BLaER1 (cell line): ENCODE measurements around the gene FBXO42.

Experiments used
- H3K27ac ChIP-seq: shearing (Covaris generic); formaldehyde crosslinking; 2 replicates; pipeline ENCODE4 v1.8.1; 2022
- H3K27me3 ChIP-seq: shearing (Covaris generic); formaldehyde crosslinking; 2 replicates; pipeline ENCODE4 v1.8.1; 2022
- H3K36me3 ChIP-seq: shearing (Covaris generic); formaldehyde crosslinking; 2 replicates; pipeline ENCODE4 v1.8.1; 2022
- H3K4me1 ChIP-seq: shearing (Covaris generic); formaldehyde crosslinking; 2 replicates; pipeline ENCODE4 v1.8.1; 2022
- H3K4me2 ChIP-seq: shearing (Covaris generic); formaldehyde crosslinking; 2 replicates; pipeline ENCODE4 v1.8.1; 2022
- H3K4me3 ChIP-seq: shearing (Covaris generic); formaldehyde crosslinking; 2 replicates; pipeline ENCODE4 v1.8.1; 2022
- H3K9ac ChIP-seq: shearing (Covaris generic); formaldehyde crosslinking; 2 replicates; pipeline ENCODE4 v1.8.1; 2022
- H3K9me3 ChIP-seq: shearing (Covaris generic); formaldehyde crosslinking; 2 replicates; pipeline ENCODE4 v1.8.1; 2022
- H4K20me1 ChIP-seq: shearing (Covaris generic); formaldehyde crosslinking; 2 replicates; pipeline ENCODE4 v1.8.1; 2022
- Cebpa-rat ChIP-seq: shearing (Covaris generic); IDR thresholded peaks from 2 replicates; pipeline ENCODE4 v1.8.1; 2022

FBXO42 gene

DNA sequence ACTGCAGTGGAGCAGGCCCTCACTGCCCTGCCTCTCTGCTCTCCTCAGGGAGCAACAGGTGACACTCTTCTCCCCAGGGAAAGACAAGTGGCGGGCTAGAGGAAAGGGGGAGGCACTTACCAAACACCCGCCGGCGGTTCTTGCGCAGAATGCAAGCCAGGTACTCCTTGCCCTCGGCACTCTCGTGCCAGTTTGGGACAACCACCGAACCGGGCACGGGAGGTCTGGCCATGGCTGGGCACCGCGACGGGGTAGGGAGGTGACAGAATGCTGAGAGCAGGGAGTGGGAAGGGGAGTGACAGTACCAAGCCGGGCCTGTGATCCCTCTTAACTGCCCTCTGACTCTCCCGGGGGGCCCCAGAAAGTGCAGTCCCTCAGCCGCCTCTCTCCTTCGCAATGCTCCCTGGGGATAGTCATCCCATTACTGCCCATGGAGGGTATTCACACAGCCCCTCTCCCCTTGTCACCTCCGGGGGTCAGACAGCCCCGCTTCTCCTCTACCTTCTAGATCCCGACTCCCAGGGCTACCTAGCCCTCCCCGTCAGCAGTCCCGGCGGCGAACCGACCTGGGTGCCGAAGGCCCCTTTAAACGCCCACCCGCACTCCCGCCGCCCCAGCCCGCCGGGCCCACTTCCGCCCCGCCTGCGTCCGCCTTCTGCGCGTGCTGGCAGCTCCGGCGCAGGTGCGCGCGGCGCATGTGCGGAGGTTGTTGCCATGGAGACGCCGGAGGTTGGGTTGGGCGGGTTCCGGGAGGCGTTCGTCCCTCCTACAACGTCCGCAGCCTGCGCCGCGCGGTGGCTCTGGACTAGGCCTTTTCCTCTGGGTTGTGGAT is 115.6 kb downstream of the FBXO42 start, which contains the start of gene CPLANE2:
CPLANE2 (minus strand) TSS at position 673 of the 832 bp plus-strand sequence; CDS start at position 232, 441 bp downstream.
- H3K4me1 ChIP-seq = peaks cover 20% of the 10 kb centered on the region
- peaks cover 8% of the 10 kb centered on the region; the same call in 1 of the 2 replicates for H3K36me3 ChIP-seq
- no peaks in the 10 kb centered on the region for H3K27me3 ChIP-seq
- no peaks in the 10 kb centered on the region for H4K20me1 ChIP-seq
- peak within 1 kb of the TSS; percentile 77 for H3K9ac ChIP-seq
- H3K9me3 ChIP-seq = no peaks in the 10 kb centered on the region
- H3K27ac ChIP-seq = peak within 1 kb of the TSS; percentile 76
- peak within 1 kb of the TSS; percentile 96 for H3K4me2 ChIP-seq
- no peak for TF ChIP-seq Cebpa-rat
- peak within 1 kb of the TSS; percentile 77 for H3K4me3 ChIP-seq

DNA sequence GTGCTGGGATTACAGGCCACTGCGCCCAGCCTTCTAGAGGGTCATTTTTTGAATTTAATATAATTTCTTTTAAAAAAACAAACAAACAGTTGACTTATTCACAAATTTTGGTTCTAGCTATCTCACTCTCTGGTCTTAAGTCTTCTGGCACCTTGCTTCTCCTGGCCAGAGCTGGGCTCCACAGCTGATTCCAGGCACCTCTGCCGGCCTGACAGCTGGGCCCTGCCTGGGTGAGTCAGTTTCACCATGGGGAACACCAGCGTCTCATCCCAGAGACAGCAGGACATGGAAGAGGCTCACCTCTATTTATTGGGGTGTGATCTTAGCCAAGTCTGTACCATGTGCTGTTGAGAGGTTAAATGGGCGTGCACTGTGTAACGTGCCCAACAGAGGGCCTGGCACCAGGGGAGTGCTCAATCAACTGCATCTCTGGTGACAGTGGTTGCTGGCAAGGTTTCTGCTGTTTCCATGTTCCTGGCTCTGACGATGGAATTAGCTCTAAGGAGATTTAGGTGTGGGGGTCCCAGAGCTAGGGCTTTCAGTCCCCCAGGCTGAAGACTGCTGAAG is 116.3 kb downstream of the FBXO42 start:
- H3K27ac ChIP-seq = 0 out of 2 replicates have a peak overlapping the region, but pooled peaks have one; percentile 38
- no peaks in the 10 kb centered on the region for H4K20me1 ChIP-seq
- peak overlapping the region; percentile 77 for H3K4me3 ChIP-seq
- H3K4me2 ChIP-seq = peak overlapping the region; percentile 96
- no peaks in the 10 kb centered on the region for H3K9me3 ChIP-seq
- H3K4me1 ChIP-seq = peaks cover 20% of the 10 kb centered on the region
- peaks cover 12% of the 10 kb centered on the region; the same call in 1 of the 2 replicates for H3K36me3 ChIP-seq
- no peaks in the 10 kb centered on the region for H3K27me3 ChIP-seq
- peak overlapping the region; percentile 77 for H3K9ac ChIP-seq
- no peak for TF ChIP-seq Cebpa-rat

DNA sequence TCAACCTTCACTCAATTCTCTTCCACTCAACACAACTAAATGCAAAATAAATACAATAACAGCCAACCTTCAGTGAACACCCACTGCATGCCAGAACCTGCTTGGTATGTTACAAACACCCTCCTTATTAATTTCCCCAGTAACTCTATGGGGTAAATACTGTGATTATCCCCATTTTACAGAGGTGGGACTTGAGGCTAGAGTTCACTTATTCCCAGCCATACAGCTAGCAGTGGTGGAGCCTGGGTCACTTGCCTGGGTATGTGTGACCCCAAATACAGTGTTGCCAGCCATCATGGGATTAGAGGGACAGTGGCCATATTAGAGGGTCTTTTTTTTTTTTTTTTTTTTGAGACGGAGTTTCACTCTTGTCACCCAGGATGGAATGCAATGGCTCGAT is 116.9 kb downstream of the FBXO42 start:
- Histone ChIP-seq H3K9me3 (no peaks in the 10 kb centered on the region), H3K4me3 (no peak overlapping the region), H3K27me3 (no peaks in the 10 kb centered on the region), H3K9ac (no peak overlapping the region), H3K27ac (no peak overlapping the region), H4K20me1 (no peaks in the 10 kb centered on the region), H3K36me3 (peaks cover 12% of the 10 kb centered on the region; the same call in 1 of the 2 replicates), H3K4me2 (peak overlapping the region; percentile 96), H3K4me1 (peaks cover 27% of the 10 kb centered on the region)
- no peak for TF ChIP-seq Cebpa-rat

DNA sequence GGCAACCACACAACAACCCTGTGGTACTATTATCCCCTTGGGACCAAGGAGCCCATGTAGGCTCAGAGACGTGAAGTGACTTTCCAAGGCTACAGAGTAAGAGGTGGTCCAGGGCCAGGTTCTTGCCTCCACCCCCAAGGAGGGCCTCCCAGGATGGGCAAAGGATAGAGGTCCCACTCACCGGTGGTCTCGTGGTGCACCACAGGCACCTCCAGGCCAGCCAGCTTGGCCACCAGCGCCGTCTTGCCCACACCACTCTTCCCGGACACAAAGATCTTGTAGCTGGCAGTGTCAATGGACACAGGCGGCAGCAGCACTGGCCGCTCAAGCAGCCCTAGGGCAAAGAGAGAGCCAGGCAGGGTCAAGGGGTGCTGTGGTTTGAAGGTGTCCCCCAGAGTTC is 118.8 kb downstream of the FBXO42 start:
- no peaks in the 10 kb centered on the region for H3K9me3 ChIP-seq
- TF ChIP-seq Cebpa-rat = no peak
- no peaks in the 10 kb centered on the region for H4K20me1 ChIP-seq
- no peak overlapping the region for H3K9ac ChIP-seq
- no peak overlapping the region for H3K4me2 ChIP-seq
- H3K4me3 ChIP-seq = no peak overlapping the region
- peaks cover 46% of the 10 kb centered on the region for H3K4me1 ChIP-seq
- H3K27ac ChIP-seq = no peak overlapping the region
- H3K27me3 ChIP-seq = no peaks in the 10 kb centered on the region
- H3K36me3 ChIP-seq = peaks cover 12% of the 10 kb centered on the region; the same call in 1 of the 2 replicates

DNA sequence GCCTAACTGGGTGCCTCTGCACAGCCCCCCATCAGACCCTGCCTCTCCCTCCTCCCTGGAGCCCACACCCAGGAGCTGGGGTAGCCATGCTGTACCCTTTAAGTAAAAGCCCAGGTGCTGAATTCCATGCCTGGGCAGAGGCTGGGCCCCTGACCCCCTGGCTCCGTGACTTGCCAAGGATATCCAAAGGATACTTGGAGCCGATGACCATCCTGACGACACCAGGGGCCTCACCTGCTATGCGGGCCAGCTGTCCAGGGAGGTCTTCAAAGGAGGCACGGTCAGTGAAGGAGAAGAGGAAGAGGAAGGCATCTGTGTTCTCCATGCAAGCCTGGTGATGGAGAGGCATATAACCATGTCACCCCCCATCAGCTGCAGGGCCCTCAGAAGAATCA is 120.0 kb downstream of the FBXO42 start:
- no peak for TF ChIP-seq Cebpa-rat
- H3K4me1 ChIP-seq = peaks cover 41% of the 10 kb centered on the region
- H3K36me3 ChIP-seq = peaks cover 18% of the 10 kb centered on the region; the same call in 1 of the 2 replicates
- no peak overlapping the region for H3K27ac ChIP-seq
- H3K9ac ChIP-seq = no peak overlapping the region
- peaks cover 6% of the 10 kb centered on the region for H3K9me3 ChIP-seq
- H3K27me3 ChIP-seq = no peaks in the 10 kb centered on the region
- no peak overlapping the region for H3K4me3 ChIP-seq
- no peaks in the 10 kb centered on the region for H4K20me1 ChIP-seq
- H3K4me2 ChIP-seq = no peak overlapping the region

DNA sequence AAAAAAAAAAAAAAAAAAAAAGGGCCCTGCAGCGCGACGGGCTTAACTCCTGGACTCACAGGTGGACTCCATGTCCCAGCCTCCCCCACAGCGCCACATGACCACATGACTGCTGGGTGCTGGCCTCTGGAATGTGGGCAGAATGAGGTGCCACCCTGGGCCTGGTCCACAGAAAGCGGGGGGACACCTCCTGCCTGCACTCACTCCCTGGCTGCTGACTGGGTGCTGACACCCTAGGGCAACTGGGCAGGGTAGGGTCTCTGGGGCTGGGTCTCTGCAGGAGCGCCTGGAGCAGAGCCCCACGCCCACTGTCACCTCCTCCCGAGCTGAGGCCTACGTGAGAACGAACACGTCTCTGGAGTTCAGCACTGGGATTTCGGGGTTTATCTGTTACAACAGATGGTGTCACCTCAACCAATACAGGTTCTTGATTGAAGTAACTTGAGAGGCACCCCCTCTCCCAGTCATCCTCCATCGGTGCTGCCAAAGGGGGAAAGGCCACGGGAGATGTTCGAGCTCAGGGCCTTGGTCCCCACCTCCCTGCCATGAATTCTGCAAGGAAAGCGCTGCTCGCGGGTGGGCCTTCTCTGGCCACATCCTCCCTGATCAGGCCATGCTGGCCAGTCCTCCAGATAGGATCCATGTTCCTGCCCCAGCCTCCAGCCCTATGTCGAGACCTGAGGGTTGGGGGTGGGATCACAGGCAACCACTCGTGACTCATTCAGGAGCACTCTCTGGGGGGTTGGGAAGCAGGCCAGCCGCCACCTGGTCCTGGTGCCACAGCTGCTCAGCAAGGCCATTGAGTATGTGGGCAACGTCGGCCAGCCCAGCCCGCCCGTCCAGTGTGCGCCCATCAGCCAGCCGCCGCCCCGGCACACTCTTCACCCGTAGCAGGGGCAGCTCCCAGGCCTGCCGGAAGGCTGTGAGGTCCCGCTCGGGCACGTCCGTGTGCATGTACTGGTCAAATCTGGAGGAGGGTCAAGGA is 120.7 kb downstream of the FBXO42 start:
- H3K27ac ChIP-seq = no peak overlapping the region
- H3K27me3 ChIP-seq = no peaks in the 10 kb centered on the region
- H3K36me3 ChIP-seq = peaks cover 24% of the 10 kb centered on the region; the same call in 1 of the 2 replicates
- no peaks in the 10 kb centered on the region for H4K20me1 ChIP-seq
- peaks cover 40% of the 10 kb centered on the region for H3K4me1 ChIP-seq
- H3K9ac ChIP-seq = no peak overlapping the region
- no peak overlapping the region for H3K4me2 ChIP-seq
- H3K9me3 ChIP-seq = peaks cover 12% of the 10 kb centered on the region
- TF ChIP-seq Cebpa-rat = no peak
- no peak overlapping the region for H3K4me3 ChIP-seq

DNA sequence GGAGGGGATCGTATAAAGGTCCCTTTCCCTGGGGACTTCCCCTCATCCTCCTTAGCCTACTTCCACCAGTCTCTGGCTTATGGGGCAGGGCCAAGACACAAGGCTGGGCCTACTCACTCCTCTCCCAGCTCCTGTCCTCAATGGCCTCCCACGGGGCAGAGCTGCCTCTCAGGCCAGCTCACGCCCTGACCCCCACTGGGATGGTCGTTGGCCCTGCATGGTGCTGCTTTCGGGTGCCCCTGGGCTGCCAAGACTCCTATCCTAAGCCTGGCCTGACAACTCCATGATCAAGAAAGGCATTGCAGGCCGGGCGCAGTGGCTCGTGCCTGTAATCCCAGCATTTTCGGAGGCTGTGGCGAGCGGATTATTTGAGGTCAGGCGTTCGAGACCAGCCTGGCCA is 121.5 kb downstream of the FBXO42 start:
- Histone ChIP-seq H3K4me1 (peaks cover 31% of the 10 kb centered on the region), H3K9ac (0 out of 2 replicates have a peak overlapping the region, but pooled peaks have one; percentile 27), H4K20me1 (no peaks in the 10 kb centered on the region), H3K27ac (no peak overlapping the region), H3K4me2 (peak overlapping the region; percentile 88), H3K27me3 (no peaks in the 10 kb centered on the region), H3K4me3 (no peak overlapping the region), H3K36me3 (peaks cover 30% of the 10 kb centered on the region; the same call in 1 of the 2 replicates), H3K9me3 (peaks cover 21% of the 10 kb centered on the region)
- no peak for TF ChIP-seq Cebpa-rat

DNA sequence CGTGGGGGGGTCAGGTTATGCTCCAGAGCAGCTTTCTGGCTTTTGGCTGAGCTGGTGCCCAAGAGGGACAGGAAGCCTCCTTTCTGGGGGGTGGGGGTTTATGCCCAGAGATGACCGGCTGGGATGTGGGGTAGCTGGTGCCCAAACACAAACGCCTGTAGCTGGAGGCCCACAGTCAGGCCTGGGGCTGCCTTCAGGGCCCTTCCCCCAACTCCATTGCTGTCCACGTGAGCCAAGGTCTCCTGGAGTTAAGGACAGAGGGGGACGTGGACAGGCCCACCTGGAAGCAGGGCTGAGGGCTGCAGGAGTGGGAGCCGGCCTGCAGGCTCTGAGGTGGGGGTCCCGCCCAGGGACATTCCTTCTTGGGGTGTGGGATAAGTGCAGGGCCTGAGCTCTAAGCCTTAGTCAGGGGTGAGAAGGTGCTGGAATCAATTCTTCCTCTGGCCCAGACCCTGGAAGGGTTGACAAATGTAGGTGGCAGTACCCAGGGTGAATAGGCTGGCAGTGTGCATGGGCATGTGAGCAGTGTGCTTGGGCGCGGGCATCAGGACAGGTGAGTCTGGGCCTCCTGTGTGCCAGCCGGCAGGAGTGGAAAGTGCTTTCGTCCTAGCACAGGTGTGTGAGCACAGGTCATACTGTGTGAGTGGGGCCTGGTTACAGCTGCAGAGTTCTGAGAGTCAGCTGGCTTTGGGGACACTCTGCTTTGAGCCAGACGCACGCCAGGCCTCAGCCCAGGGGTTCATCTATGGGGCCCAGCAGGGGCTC is 122.1 kb downstream of the FBXO42 start:
- peaks cover 28% of the 10 kb centered on the region for H3K4me1 ChIP-seq
- peak overlapping the region; percentile 88 for H3K4me2 ChIP-seq
- H3K9ac ChIP-seq = peak overlapping the region; percentile 27; the same call in 1 of the 2 replicates
- no peaks in the 10 kb centered on the region for H4K20me1 ChIP-seq
- no peak overlapping the region for H3K4me3 ChIP-seq
- H3K27me3 ChIP-seq = no peaks in the 10 kb centered on the region
- peaks cover 30% of the 10 kb centered on the region; the same call in 1 of the 2 replicates for H3K36me3 ChIP-seq
- peaks cover 21% of the 10 kb centered on the region for H3K9me3 ChIP-seq
- TF ChIP-seq Cebpa-rat = no peak
- H3K27ac ChIP-seq = peak overlapping the region; percentile 35; the same call in 1 of the 2 replicates
